ENCODE measurements around the gene SSH2.

Gene SSH2

GRCh38 chr17:29590411-29591145, 339.4 kb downstream of the SSH2 start:
- no peak for DNase-seq (ENCODE audit: low read depth in 3 of 3)

GRCh38 chr17:29589524-29590410, 340.3 kb downstream of the SSH2 start, which contains the start of gene GIT1:
GIT1 (minus strand) TSS chr17:29589648; CDS start chr17:29589378, 270 bp downstream.
- peak in 2 of 3 experiments; percentile 66 to 73 for DNase-seq (ENCODE audit: low read depth in 3 of 3)

- peak in 2 of 3 experiments; percentile 61 to 62 for DNase-seq (ENCODE audit: low read depth in 3 of 3)
Measured at GRCh38 chr17:29588562-29589411, 341.2 kb downstream of the SSH2 start.

- DNase-seq (ENCODE audit: low read depth in 3 of 3): no peak
Measured at GRCh38 chr17:29588017-29588561, 341.9 kb downstream of the SSH2 start.

GRCh38 chr17:29587591-29587990, 342.4 kb downstream of the SSH2 start:
- no peak for DNase-seq (ENCODE audit: low read depth in 3 of 3)

GRCh38 chr17:29586676-29587469, 343.2 kb downstream of the SSH2 start:
- DNase-seq (ENCODE audit: low read depth in 3 of 3): no peak

- DNase-seq (ENCODE audit: low read depth in 3 of 3): no peak
Measured at GRCh38 chr17:29585080-29585751, 344.8 kb downstream of the SSH2 start.

GRCh38 chr17:29584452-29585079, 345.5 kb downstream of the SSH2 start:
- DNase-seq (ENCODE audit: low read depth in 3 of 3): no peak

- DNase-seq (ENCODE audit: low read depth in 3 of 3): no peak
Measured at GRCh38 chr17:29583324-29584248, 346.4 kb downstream of the SSH2 start.

- DNase-seq (ENCODE audit: low read depth in 3 of 3): no peak
Measured at GRCh38 chr17:29582772-29583171, 347.3 kb downstream of the SSH2 start.

- DNase-seq (ENCODE audit: low read depth in 3 of 3): no peak
Measured at GRCh38 chr17:29582254-29582765, 347.7 kb downstream of the SSH2 start.

- no peak for DNase-seq (ENCODE audit: low read depth in 3 of 3)
Measured at GRCh38 chr17:29581583-29582253, 348.3 kb downstream of the SSH2 start.

GRCh38 chr17:29579866-29580771, 349.9 kb downstream of the SSH2 start:
- peak; percentile 80 to 84 (median 81) for DNase-seq (ENCODE audit: low read depth in 3 of 3)

GRCh38 chr17:29578626-29579485, 351.2 kb downstream of the SSH2 start:
- no peak for DNase-seq (ENCODE audit: low read depth in 3 of 3)

- DNase-seq (ENCODE audit: low read depth in 3 of 3): no peak
Measured at GRCh38 chr17:29577385-29578211, 352.4 kb downstream of the SSH2 start.

All from stimulated activated CD4-positive, alpha-beta T cell treated with anti-CD3 and anti-CD28 coated beads, TNF-alpha, amount 100 ng/mL, for 4 hours (primary cell).